PC-9 (cell line): Measurements from ENCODE around the gene XPA. TPM values are rescaled to one million over a fixed set of nuclear protein-coding genes. Genes with fewer than 3 reads are reported as not detected.

Experiments used
- BruUV-seq: library from RNA; stranded (reverse); fragments of 400-500 nt; replicated peaks from 2 replicates; lab custom pipeline; 2021; lab: Mats Ljungman, UMichigan
- CTCF ChIA-PET: fragments of 300-600 bp; sonication (Branson Sonifier 250); formaldehyde crosslinking; loops from one replicate; lab custom pipeline; 2022; ENCODE audit warnings: antibody characterized with exemption; lab: Charles Lee
- POLR2A ChIA-PET: fragments of 300-600 bp; sonication (Branson Sonifier 250); formaldehyde crosslinking; loops from one replicate; lab custom pipeline; 2022; ENCODE audit warnings: antibody characterized with exemption; ENCODE audit not compliant: unreplicated experiment; lab: Charles Lee
- DNase-seq, 2 experiments: peaks; one replicate each; pipeline versions ENCODE4 v3.0.0 to v3.0.0-alpha.2; 2015 to 2022; ENCODE audit warnings: mixed read lengths in 1 of 2
- H2AFZ ChIP-seq: fragments of 200-600 bp; sonication (generic); 2 replicates; pipeline ENCODE4 v1.8.1; 2017; ENCODE audit warnings: antibody characterized with exemption
- H3F3A ChIP-seq: fragments of 200-600 bp; sonication (generic); 2 replicates; pipeline ENCODE4 v1.8.1; 2017; ENCODE audit warnings: antibody characterized with exemption, mild to moderate bottlenecking, low read depth; ENCODE audit not compliant: insufficient read depth
- H3K27ac ChIP-seq: fragments of 200-600 bp; sonication (generic); 2 replicates; pipeline ENCODE4 v1.6.1; 2016; ENCODE audit warnings: mixed run types
- H3K27me3 ChIP-seq: fragments of 200-600 bp; sonication (generic); 2 replicates; pipeline ENCODE4 v1.6.1; 2016; ENCODE audit warnings: low read depth, mixed run types; ENCODE audit not compliant: insufficient read depth
- H3K36me3 ChIP-seq: fragments of 200-600 bp; sonication (generic); 2 replicates; pipeline ENCODE4 v1.6.1; 2016; ENCODE audit warnings: low read depth, mixed run types
- H3K4me1 ChIP-seq: fragments of 200-600 bp; sonication (generic); replicated peaks from 2 replicates; pipeline ENCODE4 v1.6.1; 2016; ENCODE audit warnings: mixed run types; ENCODE audit not compliant: insufficient read depth
- H3K4me2 ChIP-seq: fragments of 200-600 bp; sonication (generic); 2 replicates; pipeline ENCODE4 v1.6.1; 2017; ENCODE audit warnings: mixed run types
- H3K4me3 ChIP-seq: fragments of 200-600 bp; sonication (generic); 2 replicates; pipeline ENCODE4 v1.6.1; 2016; ENCODE audit warnings: mixed run types
- H3K79me2 ChIP-seq: fragments of 200-600 bp; sonication (generic); 2 replicates; pipeline ENCODE4 v1.6.1; 2017; ENCODE audit warnings: low read depth, mixed run types
- H3K9me2 ChIP-seq: fragments of 200-600 bp; sonication (generic); 2 replicates; pipeline ENCODE4 v1.8.1; 2017; ENCODE audit warnings: mild to moderate bottlenecking; ENCODE audit not compliant: insufficient read depth
- H3K9me3 ChIP-seq: fragments of 200-600 bp; sonication (generic); 2 replicates; pipeline ENCODE4 v1.8.1; 2016; ENCODE audit warnings: low read depth; ENCODE audit not compliant: insufficient read depth
- H4K20me1 ChIP-seq: fragments of 200-600 bp; sonication (generic); 2 replicates; pipeline ENCODE4 v1.8.1; 2017; ENCODE audit not compliant: insufficient read depth
- EZH2 ChIP-seq: fragments of 200-600 bp; sonication (generic); IDR thresholded peaks from 2 replicates; pipeline ENCODE4 v1.8.0; 2017; ENCODE audit warnings: antibody characterized with exemption, low read depth
- intact Hi-C: fragments of 100-400 bp; cut with micrococcal nuclease; formaldehyde crosslinking; loops from one replicate; pipeline ENCODE4 v1.10.0; 2022; ENCODE audit not compliant: unreplicated experiment
- total RNA-seq: library from RNA; stranded (reverse); gene quantifications from 2 replicates; pipeline ENCODE4 v1.2.3, GENCODE V29; 2021
- TF ChIP-seq, protein P1 (sequence below): fragments of 200-600 bp; sonication (generic); conservative IDR thresholded peaks from 2 replicates; pipeline ENCODE4 v1.6.1; 2017; ENCODE audit warnings: mixed run types, antibody characterized with exemption, mild to moderate bottlenecking, moderate library complexity

XPA gene
- total RNA-seq, 1 experiment from 2014 or later, result 17.4 TPM

GRCh38 chr9:97695995-97696802, 941 bp downstream of the XPA start:
- no peaks in the 10 kb centered on the region for H3K9me3 ChIP-seq
- peak overlapping the region; percentile 82 for H3K4me2 ChIP-seq
- no peaks in the 10 kb centered on the region for H3K9me2 ChIP-seq
- peak overlapping the region; percentile 74 for H2AFZ ChIP-seq
- no peak for TF ChIP-seq EZH2
- DNase-seq, result no peak
- BruUV-seq, result no TSS peak
- peaks cover 29% of the 10 kb centered on the region for H3K4me1 ChIP-seq
- H3F3A ChIP-seq, result peaks cover 9% of the 10 kb centered on the region
- intact Hi-C loops, result no loop called here
- CTCF ChIA-PET, result no interaction called here
- peak overlapping the region; percentile 63 for H3K4me3 ChIP-seq
- POLR2A ChIA-PET, result interaction anchor here (0.6 kb wide), 1 partner anchor 528 kb away, joined by 6 read pairs; no protein-coding TSS in a partner anchor
- peaks cover 39% of the 10 kb centered on the region for H3K79me2 ChIP-seq
- no peaks in the 10 kb centered on the region for H3K27me3 ChIP-seq
- peaks cover 5% of the 10 kb centered on the region; the same call in 1 of the 2 replicates for H3K36me3 ChIP-seq
- 0 out of 2 replicates have a peak, but pooled peaks cover 3% of the 10 kb centered on the region for H4K20me1 ChIP-seq
- peak overlapping the region; percentile 15; the same call in 1 of the 2 replicates for H3K27ac ChIP-seq

- Histone ChIP-seq H3K79me2 (peaks cover 39% of the 10 kb centered on the region), H3K4me3 (peak overlapping the region; percentile 63; the same call in 1 of the 2 replicates), H3K9me3 (no peaks in the 10 kb centered on the region), H3K9me2 (no peaks in the 10 kb centered on the region), H3K36me3 (peaks cover 12% of the 10 kb centered on the region), H3K4me2 (peak overlapping the region; percentile 82), H3K4me1 (peaks cover 29% of the 10 kb centered on the region), H3F3A (peaks cover 9% of the 10 kb centered on the region), H3K27ac (no peak overlapping the region), H4K20me1 (0 out of 2 replicates have a peak, but pooled peaks cover 3% of the 10 kb centered on the region), H3K27me3 (no peaks in the 10 kb centered on the region), H2AFZ (no peak overlapping the region)
- TF ChIP-seq, protein P1, sequence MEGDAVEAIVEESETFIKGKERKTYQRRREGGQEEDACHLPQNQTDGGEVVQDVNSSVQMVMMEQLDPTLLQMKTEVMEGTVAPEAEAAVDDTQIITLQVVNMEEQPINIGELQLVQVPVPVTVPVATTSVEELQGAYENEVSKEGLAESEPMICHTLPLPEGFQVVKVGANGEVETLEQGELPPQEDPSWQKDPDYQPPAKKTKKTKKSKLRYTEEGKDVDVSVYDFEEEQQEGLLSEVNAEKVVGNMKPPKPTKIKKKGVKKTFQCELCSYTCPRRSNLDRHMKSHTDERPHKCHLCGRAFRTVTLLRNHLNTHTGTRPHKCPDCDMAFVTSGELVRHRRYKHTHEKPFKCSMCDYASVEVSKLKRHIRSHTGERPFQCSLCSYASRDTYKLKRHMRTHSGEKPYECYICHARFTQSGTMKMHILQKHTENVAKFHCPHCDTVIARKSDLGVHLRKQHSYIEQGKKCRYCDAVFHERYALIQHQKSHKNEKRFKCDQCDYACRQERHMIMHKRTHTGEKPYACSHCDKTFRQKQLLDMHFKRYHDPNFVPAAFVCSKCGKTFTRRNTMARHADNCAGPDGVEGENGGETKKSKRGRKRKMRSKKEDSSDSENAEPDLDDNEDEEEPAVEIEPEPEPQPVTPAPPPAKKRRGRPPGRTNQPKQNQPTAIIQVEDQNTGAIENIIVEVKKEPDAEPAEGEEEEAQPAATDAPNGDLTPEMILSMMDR, result no peak
- TF ChIP-seq EZH2, result no peak
- BruUV-seq, result no TSS peak
- ChIA-PET POLR2A (interaction anchor here (0.6 kb wide), 1 partner anchor 529 kb away, joined by 6 read pairs; no protein-coding TSS in a partner anchor), CTCF (no interaction called here)
- intact Hi-C loops, result no loop called here
- no peak for DNase-seq
Observed at GRCh38 chr9:97695390-97695789, 1.8 kb downstream of the XPA start.

- no peak for TF ChIP-seq EZH2
- TF ChIP-seq, protein P1, result no peak
- H3K4me3 ChIP-seq, result no peak overlapping the region
- no peak overlapping the region for H2AFZ ChIP-seq
- no peaks in the 10 kb centered on the region for H3K9me3 ChIP-seq
- no peaks in the 10 kb centered on the region for H3K27me3 ChIP-seq
- peaks cover 9% of the 10 kb centered on the region for H3F3A ChIP-seq
- peaks cover 29% of the 10 kb centered on the region for H3K4me1 ChIP-seq
- 0 out of 2 replicates have a peak, but pooled peaks cover 5% of the 10 kb centered on the region for H4K20me1 ChIP-seq
- POLR2A ChIA-PET, result no interaction called here
- peak overlapping the region; percentile 82 for H3K4me2 ChIP-seq
- no peak overlapping the region for H3K27ac ChIP-seq
- no peak for DNase-seq
- peaks cover 12% of the 10 kb centered on the region for H3K36me3 ChIP-seq
- CTCF ChIA-PET, result no interaction called here
- BruUV-seq, result no TSS peak
- no peaks in the 10 kb centered on the region for H3K9me2 ChIP-seq
- peaks cover 39% of the 10 kb centered on the region for H3K79me2 ChIP-seq
- intact Hi-C loops, result no loop called here
Observed at GRCh38 chr9:97694769-97695168, 2.4 kb downstream of the XPA start.
